Ectodermal cell (in vitro differentiated cells): Measurements from ENCODE around the gene GLS.

Experiments used
- H3K27ac ChIP-seq: 2 replicates; pipeline ENCODE4 v1.7.0; 2013; ENCODE audit warnings: mild to moderate bottlenecking, low read depth, low read length; ENCODE audit not compliant: insufficient read depth, poor library complexity, severe bottlenecking
- H3K27me3 ChIP-seq: 2 replicates; pipeline ENCODE4 v1.7.0; 2013; ENCODE audit warnings: mild to moderate bottlenecking, low read length; ENCODE audit not compliant: insufficient read depth, control insufficient read depth, poor library complexity, severe bottlenecking
- H3K36me3 ChIP-seq: one replicate; pipeline ENCODE4 v1.7.0; 2013; ENCODE audit warnings: low read length; ENCODE audit not compliant: control insufficient read depth, insufficient read depth
- H3K4me1 ChIP-seq: one replicate; pipeline ENCODE4 v1.7.0; 2013; ENCODE audit warnings: low read length; ENCODE audit not compliant: control insufficient read depth, insufficient read depth
- H3K4me3 ChIP-seq: 2 replicates; pipeline ENCODE4 v1.7.0; 2013; ENCODE audit warnings: low read depth, low read length, control low read depth; ENCODE audit not compliant: insufficient read depth
- H3K9me3 ChIP-seq: 2 replicates; pipeline ENCODE4 v1.7.0; 2013; ENCODE audit warnings: mild to moderate bottlenecking, low read length, moderate library complexity; ENCODE audit not compliant: control insufficient read depth
- WGBS, 2 experiments: methylation state at CpG; one replicate each; pipeline ENCODE4 v1.1.7; 2013; ENCODE audit warnings: missing lambda C conversion rate in 2 of 2; 5-methylcytosine and 5-hydroxymethylcytosine counted together

Gene GLS

GRCh38 chr2:190976521-190976920, 95.9 kb downstream of the GLS start:
- 90 to 92% methylated on average over 2 of the region's 2 CpGs for WGBS, 2 experiments

GRCh38 chr2:190977505-190977904, 96.9 kb downstream of the GLS start:
- H3K9me3 ChIP-seq, result no peaks in the 10 kb centered on the region
- H3K4me3 ChIP-seq, result no peak overlapping the region
- no peak overlapping the region for H3K27ac ChIP-seq
- H3K36me3 ChIP-seq, result peaks cover 28% of the 10 kb centered on the region
- no peaks in the 10 kb centered on the region for H3K27me3 ChIP-seq
- 92 to 97% methylated on average over 5 of the region's 5 CpGs for WGBS, 2 experiments
- no peaks in the 10 kb centered on the region for H3K4me1 ChIP-seq

More at GRCh38 chr2:190976521-190976920, 95.9 kb downstream of the GLS start:
- Histone ChIP-seq H3K9me3 (no peaks in the 10 kb centered on the region), H3K27ac (no peak overlapping the region), H3K4me1 (no peaks in the 10 kb centered on the region), H3K36me3 (peaks cover 32% of the 10 kb centered on the region), H3K27me3 (no peaks in the 10 kb centered on the region), H3K4me3 (no peak overlapping the region)

DNA sequence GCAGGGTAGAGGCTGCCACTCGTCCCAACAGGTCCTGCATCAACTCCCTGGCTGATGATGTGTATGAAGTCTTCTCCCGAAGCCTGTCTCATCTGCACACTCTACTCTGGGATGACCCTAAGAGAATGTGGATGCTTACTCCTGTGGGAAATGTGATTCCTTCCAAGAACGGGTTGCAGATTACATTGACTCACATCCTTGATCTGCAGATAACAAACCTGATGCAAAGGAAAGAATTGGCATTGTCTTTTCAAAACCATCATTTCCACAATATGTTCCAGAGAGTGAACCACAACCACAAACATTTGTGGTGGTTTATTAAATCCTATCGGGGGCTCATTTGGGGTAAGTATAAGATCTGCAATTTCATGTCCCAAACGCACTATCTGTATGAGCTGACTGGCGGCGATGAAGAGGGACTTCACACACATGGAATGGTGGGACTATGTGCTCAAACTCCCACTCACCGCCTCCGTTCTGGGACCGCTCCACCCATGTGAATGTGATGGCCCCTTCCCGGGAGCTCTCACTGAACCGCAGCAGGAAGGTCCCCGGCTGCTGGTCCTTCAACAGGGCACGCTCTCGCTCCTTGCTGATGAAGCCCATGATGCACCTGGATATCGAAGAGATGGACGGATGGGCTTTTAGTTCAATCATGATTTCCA, 97.9 kb downstream of the GLS start:
- Histone ChIP-seq H3K27ac (no peak overlapping the region), H3K36me3 (peaks cover 32% of the 10 kb centered on the region), H3K4me1 (no peaks in the 10 kb centered on the region)

DNA sequence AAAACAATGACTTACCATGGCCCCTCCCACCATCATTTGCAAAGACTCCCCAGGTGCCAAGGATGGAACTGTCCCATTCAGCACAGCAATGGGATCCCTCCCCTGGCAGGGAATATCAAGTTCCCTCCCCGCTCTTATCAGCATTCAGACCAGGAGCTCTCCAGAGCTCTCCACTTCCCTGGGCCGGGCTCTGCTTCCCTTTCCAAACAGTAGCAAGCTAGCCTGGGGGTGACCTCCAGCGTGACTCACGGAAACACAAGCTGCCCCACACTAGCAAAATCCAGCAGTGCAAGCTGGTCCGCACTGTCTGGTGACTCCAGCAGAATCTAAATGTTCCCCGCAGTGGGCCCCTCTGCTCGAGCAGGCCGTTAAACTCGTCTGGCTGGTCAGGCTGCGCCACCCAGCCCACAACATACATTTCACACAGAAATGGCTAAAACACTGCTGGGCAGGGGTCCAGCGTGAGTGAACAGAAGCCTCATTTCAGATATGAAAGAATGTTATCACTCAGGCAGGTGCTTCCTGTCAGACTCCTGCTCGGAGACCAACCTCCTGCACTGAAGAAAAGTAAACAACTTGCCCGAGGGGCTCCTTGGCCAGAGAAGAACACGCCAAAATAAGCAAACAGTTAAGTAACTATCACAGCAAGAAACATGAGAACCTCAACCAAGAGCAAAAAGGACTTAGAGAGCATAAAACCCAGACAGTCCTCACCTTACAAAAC, 99.4 kb downstream of the GLS start:
- Histone ChIP-seq H3K27ac (no peak overlapping the region), H3K36me3 (peaks cover 37% of the 10 kb centered on the region), H3K4me1 (no peaks in the 10 kb centered on the region), H3K9me3 (no peaks in the 10 kb centered on the region), H3K27me3 (no peaks in the 10 kb centered on the region), H3K4me3 (no peak overlapping the region)
- 92 to 93% methylated on average over 14 of the region's 14 CpGs for whole genome bisulfite sequencing, 2 experiments

More for the DNA sequence above, 97.9 kb downstream of the GLS start:
- Histone ChIP-seq H3K27me3 (no peaks in the 10 kb centered on the region), H3K4me3 (no peak overlapping the region), H3K9me3 (no peaks in the 10 kb centered on the region)
- WGBS, 2 experiments, result 92 to 95% methylated on average over 17 of the region's 17 CpGs

DNA sequence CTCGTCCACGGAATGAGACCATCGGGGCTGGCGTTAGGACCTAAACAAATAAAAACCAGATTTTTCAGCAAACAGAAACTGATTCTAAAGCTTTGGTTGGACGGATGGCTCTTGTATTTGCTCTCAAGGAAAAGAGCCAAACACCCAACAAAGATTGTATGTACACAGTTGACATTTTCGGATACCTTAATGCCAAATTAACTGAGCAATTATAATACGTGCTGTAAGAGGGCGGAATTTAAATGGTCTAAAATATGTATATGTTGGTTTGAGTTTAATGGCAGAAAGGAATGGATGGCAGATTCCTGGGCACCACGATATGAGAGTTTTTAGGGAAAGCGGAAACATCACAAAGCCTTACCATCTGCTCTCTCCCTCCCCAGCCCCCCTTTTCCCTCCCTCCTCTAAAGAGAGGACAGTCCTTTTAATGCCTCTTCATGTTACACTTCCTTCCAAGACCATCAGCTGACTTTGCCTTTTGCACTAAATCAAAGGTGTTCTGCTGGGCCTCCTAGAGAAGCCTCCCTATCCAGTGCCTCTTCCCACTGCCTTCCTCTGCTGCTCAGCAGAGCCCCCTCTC, 100.1 kb downstream of the GLS start:
- H3K27ac ChIP-seq, result no peak overlapping the region
- H3K9me3 ChIP-seq, result no peaks in the 10 kb centered on the region
- 94 to 96% methylated on average over 10 of the region's 10 CpGs for WGBS, 2 experiments
- no peaks in the 10 kb centered on the region for H3K27me3 ChIP-seq
- peaks cover 37% of the 10 kb centered on the region for H3K36me3 ChIP-seq
- H3K4me3 ChIP-seq, result no peak overlapping the region
- H3K4me1 ChIP-seq, result no peaks in the 10 kb centered on the region

- H3K27me3 ChIP-seq, result no peaks in the 10 kb centered on the region
- H3K27ac ChIP-seq, result no peak overlapping the region
- H3K4me3 ChIP-seq, result no peak overlapping the region
- no peaks in the 10 kb centered on the region for H3K9me3 ChIP-seq
- H3K4me1 ChIP-seq, result no peaks in the 10 kb centered on the region
- 93 to 94% methylated on average over 6 of the region's 6 CpGs for WGBS, 2 experiments
- peaks cover 32% of the 10 kb centered on the region for H3K36me3 ChIP-seq
These were observed 100.7 kb downstream of the GLS start for GRCh38 chr2:190981333-190981732.

DNA sequence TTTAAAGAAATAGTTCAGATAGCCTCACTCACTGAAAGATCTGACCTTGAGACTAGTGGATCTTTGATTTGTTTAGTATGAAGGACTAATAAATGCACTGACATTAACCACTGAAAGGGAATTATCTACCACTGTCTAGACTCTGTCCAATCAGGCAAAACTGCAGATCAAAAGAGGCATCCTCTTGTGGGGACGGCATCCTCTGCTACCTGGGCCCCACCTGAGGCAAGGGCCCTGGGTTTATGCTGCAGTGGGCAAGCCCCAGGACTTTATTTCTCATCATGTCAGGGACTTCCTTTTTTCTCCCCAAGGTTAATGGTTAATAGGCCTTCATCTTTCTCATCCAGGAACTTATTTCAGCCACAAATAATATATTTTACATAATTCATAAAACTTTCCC, 101.1 kb downstream of the GLS start:
- Histone ChIP-seq H3K36me3 (peaks cover 28% of the 10 kb centered on the region), H3K27me3 (no peaks in the 10 kb centered on the region), H3K27ac (no peak overlapping the region), H3K9me3 (no peaks in the 10 kb centered on the region), H3K4me1 (no peaks in the 10 kb centered on the region), H3K4me3 (no peak overlapping the region)
- WGBS, 2 experiments, result 92 to 96% methylated on average over 1 of the region's 1 CpG

DNA sequence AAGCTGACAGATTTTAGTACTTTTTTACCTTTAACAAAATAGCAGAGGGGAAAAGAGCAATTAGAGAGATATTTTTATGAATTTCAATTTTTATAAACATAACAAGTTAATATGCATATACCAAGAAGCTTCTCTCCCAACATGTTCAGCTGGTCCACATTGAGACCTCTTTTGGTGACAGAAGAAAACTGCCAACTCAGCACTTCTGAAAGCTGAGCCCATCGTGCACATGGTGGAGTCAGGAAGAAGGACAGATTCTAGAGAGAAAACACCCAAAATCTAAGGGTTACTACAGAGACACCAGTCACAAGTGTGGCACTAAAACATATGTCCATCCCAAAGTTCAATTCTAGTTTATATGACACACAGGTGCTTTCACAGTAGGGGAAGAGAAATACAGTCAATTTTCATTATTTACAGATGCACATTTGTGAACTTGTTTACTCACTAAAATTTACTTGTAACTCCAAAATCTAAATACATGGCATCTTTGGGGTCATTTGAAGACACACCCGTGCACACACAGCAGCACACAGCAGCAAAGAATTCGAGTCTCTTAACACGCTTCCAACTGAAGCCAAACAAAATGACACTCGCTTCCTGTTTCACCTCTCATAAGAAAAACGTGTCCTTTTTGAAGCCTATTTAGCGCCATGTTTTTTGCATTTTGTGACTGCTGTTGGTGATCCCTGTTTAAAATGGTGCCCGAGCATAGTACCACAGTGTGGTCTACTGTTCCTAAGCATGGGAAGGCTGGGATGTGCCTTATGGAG, 101.8 kb downstream of the GLS start:
- Histone ChIP-seq H3K4me3 (no peak overlapping the region), H3K4me1 (no peaks in the 10 kb centered on the region), H3K9me3 (no peaks in the 10 kb centered on the region), H3K27ac (no peak overlapping the region), H3K36me3 (peaks cover 26% of the 10 kb centered on the region), H3K27me3 (no peaks in the 10 kb centered on the region)
- 91 to 95% methylated on average over 8 of the region's 8 CpGs for WGBS, 2 experiments

- Histone ChIP-seq H3K27ac (no peak overlapping the region), H3K36me3 (peaks cover 32% of the 10 kb centered on the region), H3K9me3 (no peaks in the 10 kb centered on the region), H3K27me3 (no peaks in the 10 kb centered on the region), H3K4me3 (no peak overlapping the region), H3K4me1 (no peaks in the 10 kb centered on the region)
- 93 to 96% methylated on average over 5 of the region's 5 CpGs for WGBS, 2 experiments
These were observed 104.0 kb downstream of the GLS start for GRCh38 chr2:190984595-190984994.
